ENCODE results near the gene ATOH7. TPM values are rescaled to one million over a fixed set of nuclear protein-coding genes. Genes with fewer than 3 reads are reported as not detected.

The ATOH7 gene
- total and polyA plus RNA-seq, 9 of the 15 experiments (the other 6 are each of a cell fraction or from before 2014, with no cell fraction given) = not detected

DNA sequence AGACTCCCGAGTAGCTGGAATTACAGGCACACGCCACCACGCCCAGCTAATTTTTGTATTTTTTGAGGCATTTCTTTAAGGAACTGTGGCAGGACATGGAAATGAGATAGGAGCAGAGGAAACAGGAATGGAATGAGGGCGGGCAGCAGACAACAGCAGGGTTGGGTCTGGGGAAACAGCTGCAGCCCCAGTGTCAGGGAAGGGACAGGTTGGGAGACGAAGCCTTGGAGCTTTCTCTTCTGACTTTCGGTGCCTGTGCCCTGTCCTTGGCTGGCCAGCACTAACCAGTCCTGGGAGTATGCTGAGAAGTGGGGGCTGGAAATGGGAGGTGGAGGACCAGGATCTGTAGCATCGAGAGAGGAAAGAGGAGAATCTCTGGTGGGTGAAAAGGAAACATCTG, 47.4 kb downstream of the ATOH7 start:
- Histone ChIP-seq H3K9ac (ENCODE audit: insufficient read depth in 1 of 2, low read depth in 2 of 2, low read length in 2 of 2) (0 out of 4 replicates have a peak overlapping the region, but pooled peaks of 1 of the 2 experiments have one; percentile 14), H3K4me3 (no peak overlapping the region), H3K27ac (ENCODE audit: extremely low read depth, low read depth, low read length) (no peak overlapping the region), H3K9me3 (replicated peaks; ENCODE audit: control insufficient read depth, insufficient read depth, low read depth, low read length) (no peaks in the 10 kb centered on the region), H3K36me3 (ENCODE audit: control insufficient read depth, insufficient read depth, low read length) (no peaks in the 10 kb centered on the region), H3K79me2 (ENCODE audit: control insufficient read depth, insufficient read depth, low read length) (no peaks in the 10 kb centered on the region), H3K4me2 (ENCODE audit: insufficient read depth, low read length) (no peak overlapping the region), H3K9me1 (ENCODE audit: control insufficient read depth, insufficient read depth, low read length) (no peaks in the 10 kb centered on the region), H4K20me1 (replicated peaks; ENCODE audit: control insufficient read depth, insufficient read depth, low read length) (no peaks in the 10 kb centered on the region), H3K4me1 (replicated peaks in 1 of 2; ENCODE audit: control insufficient read depth in 2 of 2, insufficient read depth in 2 of 2, low read length in 2 of 2) (no peaks in the 10 kb centered on the region), H3K27me3 (ENCODE audit: control insufficient read depth in 2 of 2, insufficient read depth in 2 of 2, low read length in 2 of 2) (peaks cover 9 to 12% of the 10 kb centered on the region in 2 experiments; a peak in 3 of 5 replicates), H2AFZ (ENCODE audit: low read depth, low read length) (no peak overlapping the region)
- WGBS (ENCODE audit: insufficient coverage, low coverage, missing lambda C conversion rate) = 0% methylated on average over 7 of the region's 7 CpGs
- TF ChIP-seq SIRT6 (IDR thresholded peaks at IDR 0.05; ENCODE audit: low read depth, low read length) (no peak), MCM5 (IDR thresholded peaks at IDR 0.05; ENCODE audit: low read depth) (no peak), ZBTB17 (CRISPR knock-in tag; IDR thresholded peaks at IDR 0.05) (no peak)
- TF ChIP-seq, protein P1, sequence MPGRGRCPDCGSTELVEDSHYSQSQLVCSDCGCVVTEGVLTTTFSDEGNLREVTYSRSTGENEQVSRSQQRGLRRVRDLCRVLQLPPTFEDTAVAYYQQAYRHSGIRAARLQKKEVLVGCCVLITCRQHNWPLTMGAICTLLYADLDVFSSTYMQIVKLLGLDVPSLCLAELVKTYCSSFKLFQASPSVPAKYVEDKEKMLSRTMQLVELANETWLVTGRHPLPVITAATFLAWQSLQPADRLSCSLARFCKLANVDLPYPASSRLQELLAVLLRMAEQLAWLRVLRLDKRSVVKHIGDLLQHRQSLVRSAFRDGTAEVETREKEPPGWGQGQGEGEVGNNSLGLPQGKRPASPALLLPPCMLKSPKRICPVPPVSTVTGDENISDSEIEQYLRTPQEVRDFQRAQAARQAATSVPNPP (IDR thresholded peaks at IDR 0.05; ENCODE audit: borderline replicate concordance, insufficient read depth, insufficient read length) = no peak
- DNase-seq (ENCODE audit: extremely low read depth in 1 of 4, low spot score in 3 of 4) (no peak), ATAC-seq (no peak), FAIRE-seq (no peak)
- POLR2A ChIA-PET = no interaction called here
- CTCF ChIA-PET (ENCODE audit: low intra/inter-chr PET ratio) = no interaction called here
- in situ Hi-C loops (cut with MboI) (no loop called here), intact Hi-C loops (cut with micrococcal nuclease) (no loop called here)
- BruUV-seq (replicated peaks) = no TSS peak

Other genes starting within 250 kb of the ATOH7 start
- gene HERC4, start 156.8 kb downstream of the ATOH7 start, total RNA-seq (2014; rRNA removed) = 15.8 and 17.5 TPM in 2 replicates
- gene HERC4, start 156.8 kb downstream of the ATOH7 start, total RNA-seq (2014; rRNA removed; fragmentation: Illumina TruSeq; extraction: Trizol) = 33.5 and 40.5 TPM in 2 replicates
- 27.1 and 30.6 TPM in 2 replicates for gene HERC4, start 156.8 kb downstream of the ATOH7 start, total RNA-seq (2015; rRNA removed; fragmentation: Illumina TruSeq; extraction: Trizol)
- gene HERC4, start 156.8 kb downstream of the ATOH7 start, total RNA-seq (2021) = 26.3 and 29.8 TPM in 2 replicates
- 22.5 and 25.6 TPM in 2 replicates for gene HERC4, start 156.8 kb downstream of the ATOH7 start, polyA plus RNA-seq (2011; rRNA removed)
- 18.6 and 22.8 TPM in 2 replicates for gene HERC4, start 156.8 kb downstream of the ATOH7 start, polyA plus RNA-seq (2014; fragmentation: Illumina TruSeq; extraction: Trizol)
- gene HERC4, start 156.8 kb downstream of the ATOH7 start, polyA plus RNA-seq (2014; fragmentation: Nextera tagmentation; extraction: Ambion mirVana) = 10 to 100 TPM; 12.5 to 17.4 TPM
- 17.2 and 22.5 TPM in 2 replicates for gene HERC4, start 156.8 kb downstream of the ATOH7 start, polyA plus RNA-seq (2014; rRNA removed)
- not detected in 2 replicates for gene MYPN, start 122.6 kb downstream of the ATOH7 start, total RNA-seq (2014; rRNA removed)
- not detected in 2 replicates for gene MYPN, start 122.6 kb downstream of the ATOH7 start, total RNA-seq (2014; rRNA removed; fragmentation: Illumina TruSeq; extraction: Trizol)
- not detected in 2 replicates for gene MYPN, start 122.6 kb downstream of the ATOH7 start, total RNA-seq (2015; rRNA removed; fragmentation: Illumina TruSeq; extraction: Trizol)
- not detected in 2 replicates for gene MYPN, start 122.6 kb downstream of the ATOH7 start, total RNA-seq (2021)
- not detected in 2 replicates for gene MYPN, start 122.6 kb downstream of the ATOH7 start, polyA plus RNA-seq (2011; rRNA removed)
- not detected in 2 replicates for gene MYPN, start 122.6 kb downstream of the ATOH7 start, polyA plus RNA-seq (2014; fragmentation: Illumina TruSeq; extraction: Trizol)
- not detected for gene MYPN, start 122.6 kb downstream of the ATOH7 start, polyA plus RNA-seq (2014; fragmentation: Nextera tagmentation; extraction: Ambion mirVana)
- gene MYPN, start 122.6 kb downstream of the ATOH7 start, polyA plus RNA-seq (2014; rRNA removed) = not detected in 2 replicates
- 68.9 and 88.0 TPM in 2 replicates for gene HNRNPH3, start 100.0 kb upstream of the ATOH7 start, total RNA-seq (2014; rRNA removed)
- 52.8 and 72.3 TPM in 2 replicates for gene HNRNPH3, start 100.0 kb upstream of the ATOH7 start, total RNA-seq (2014; rRNA removed; fragmentation: Illumina TruSeq; extraction: Trizol)
- 60.8 and 61.5 TPM in 2 replicates for gene HNRNPH3, start 100.0 kb upstream of the ATOH7 start, total RNA-seq (2015; rRNA removed; fragmentation: Illumina TruSeq; extraction: Trizol)
- 162 and 170 TPM in 2 replicates for gene HNRNPH3, start 100.0 kb upstream of the ATOH7 start, total RNA-seq (2021)
- gene HNRNPH3, start 100.0 kb upstream of the ATOH7 start, polyA plus RNA-seq (2011; rRNA removed) = 97.5 and 152 TPM in 2 replicates
- gene HNRNPH3, start 100.0 kb upstream of the ATOH7 start, polyA plus RNA-seq (2014; fragmentation: Illumina TruSeq; extraction: Trizol) = 468 and 562 TPM in 2 replicates
- 100 to 1,000 TPM; 129 to 208 TPM for gene HNRNPH3, start 100.0 kb upstream of the ATOH7 start, polyA plus RNA-seq (2014; fragmentation: Nextera tagmentation; extraction: Ambion mirVana)
- gene HNRNPH3, start 100.0 kb upstream of the ATOH7 start, polyA plus RNA-seq (2014; rRNA removed) = 371 and 431 TPM in 2 replicates
- 1.7 and 2.6 TPM in 2 replicates for gene PBLD, start 100.8 kb upstream of the ATOH7 start, total RNA-seq (2014; rRNA removed)
- 4.3 and 4.8 TPM in 2 replicates for gene PBLD, start 100.8 kb upstream of the ATOH7 start, total RNA-seq (2014; rRNA removed; fragmentation: Illumina TruSeq; extraction: Trizol)
- 2.0 and 2.7 TPM in 2 replicates for gene PBLD, start 100.8 kb upstream of the ATOH7 start, total RNA-seq (2015; rRNA removed; fragmentation: Illumina TruSeq; extraction: Trizol)
- 2.2 and 2.5 TPM in 2 replicates for gene PBLD, start 100.8 kb upstream of the ATOH7 start, total RNA-seq (2021)
- 1.2 and 1.8 TPM in 2 replicates for gene PBLD, start 100.8 kb upstream of the ATOH7 start, polyA plus RNA-seq (2011; rRNA removed)
- gene PBLD, start 100.8 kb upstream of the ATOH7 start, polyA plus RNA-seq (2014; fragmentation: Illumina TruSeq; extraction: Trizol) = 2.8 and 3.3 TPM in 2 replicates
- gene PBLD, start 100.8 kb upstream of the ATOH7 start, polyA plus RNA-seq (2014; fragmentation: Nextera tagmentation; extraction: Ambion mirVana) = 1 to 10 TPM; 1.7 to 2.1 TPM
- 2.7 and 2.9 TPM in 2 replicates for gene PBLD, start 100.8 kb upstream of the ATOH7 start, polyA plus RNA-seq (2014; rRNA removed)
- 9.7 and 15.6 TPM in 2 replicates for gene RUFY2, start 175.2 kb upstream of the ATOH7 start, total RNA-seq (2014; rRNA removed)
- gene RUFY2, start 175.2 kb upstream of the ATOH7 start, total RNA-seq (2014; rRNA removed; fragmentation: Illumina TruSeq; extraction: Trizol) = 20.1 and 21.4 TPM in 2 replicates
- 18.8 and 19.3 TPM in 2 replicates for gene RUFY2, start 175.2 kb upstream of the ATOH7 start, total RNA-seq (2015; rRNA removed; fragmentation: Illumina TruSeq; extraction: Trizol)
- 12.6 and 12.8 TPM in 2 replicates for gene RUFY2, start 175.2 kb upstream of the ATOH7 start, total RNA-seq (2021)
- gene RUFY2, start 175.2 kb upstream of the ATOH7 start, polyA plus RNA-seq (2011; rRNA removed) = 12.9 and 13.7 TPM in 2 replicates
- 10.4 and 12.4 TPM in 2 replicates for gene RUFY2, start 175.2 kb upstream of the ATOH7 start, polyA plus RNA-seq (2014; fragmentation: Illumina TruSeq; extraction: Trizol)
- 1 to 10 TPM; 3.7 to 4.5 TPM for gene RUFY2, start 175.2 kb upstream of the ATOH7 start, polyA plus RNA-seq (2014; fragmentation: Nextera tagmentation; extraction: Ambion mirVana)
- 11.2 and 14.0 TPM in 2 replicates for gene RUFY2, start 175.2 kb upstream of the ATOH7 start, polyA plus RNA-seq (2014; rRNA removed)
- 24.6 and 35.1 TPM in 2 replicates for gene DNA2, start 239.9 kb upstream of the ATOH7 start, total RNA-seq (2014; rRNA removed)
- gene DNA2, start 239.9 kb upstream of the ATOH7 start, total RNA-seq (2014; rRNA removed; fragmentation: Illumina TruSeq; extraction: Trizol) = 51.4 and 59.2 TPM in 2 replicates
- gene DNA2, start 239.9 kb upstream of the ATOH7 start, total RNA-seq (2015; rRNA removed; fragmentation: Illumina TruSeq; extraction: Trizol) = 47.4 and 50.5 TPM in 2 replicates
- gene DNA2, start 239.9 kb upstream of the ATOH7 start, total RNA-seq (2021) = 45.8 and 47.7 TPM in 2 replicates
- 31.8 and 43.5 TPM in 2 replicates for gene DNA2, start 239.9 kb upstream of the ATOH7 start, polyA plus RNA-seq (2011; rRNA removed)
- 38.3 and 40.8 TPM in 2 replicates for gene DNA2, start 239.9 kb upstream of the ATOH7 start, polyA plus RNA-seq (2014; fragmentation: Illumina TruSeq; extraction: Trizol)
- 10 to 100 TPM; 24.7 to 32.7 TPM for gene DNA2, start 239.9 kb upstream of the ATOH7 start, polyA plus RNA-seq (2014; fragmentation: Nextera tagmentation; extraction: Ambion mirVana)
- gene DNA2, start 239.9 kb upstream of the ATOH7 start, polyA plus RNA-seq (2014; rRNA removed) = 31.4 and 35.1 TPM in 2 replicates

Data from K562 (cell line).